GM10266 (cell line): ENCODE measurements around the gene SLC22A14.

Experiments
- DNase-seq: peaks from one replicate; pipeline ENCODE4 v3.0.0; 2012; ENCODE audit errors: extremely low spot score
- TF ChIP-seq, protein P1 (sequence below): IDR thresholded peaks from 2 replicates; pipeline ENCODE4 v1.5.1; 2012; ENCODE audit warnings: mild to moderate bottlenecking, low read depth; ENCODE audit not compliant: control insufficient read depth, insufficient read depth; ENCODE audit errors: missing control alignments

The SLC22A14 gene

DNA sequence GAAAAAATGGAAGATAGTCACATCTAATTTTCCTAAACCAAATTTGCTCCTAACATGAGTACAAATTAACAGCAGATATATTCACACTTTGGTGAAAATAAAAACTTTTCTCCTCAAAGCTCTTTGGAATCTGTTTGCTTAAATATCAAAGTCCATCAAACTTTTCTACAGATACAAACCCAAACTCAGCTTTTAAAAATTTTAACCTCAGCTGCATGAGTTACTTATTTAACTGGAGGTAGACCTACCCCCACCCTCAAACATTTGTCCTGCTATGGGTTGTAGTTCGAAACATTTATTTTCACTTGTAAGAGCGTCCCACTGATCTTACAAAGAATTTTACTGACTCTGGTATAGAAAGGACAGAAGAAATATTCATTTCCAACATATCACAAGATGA, 55.6 kb downstream of the SLC22A14 start:
- TF ChIP-seq, protein P1, sequence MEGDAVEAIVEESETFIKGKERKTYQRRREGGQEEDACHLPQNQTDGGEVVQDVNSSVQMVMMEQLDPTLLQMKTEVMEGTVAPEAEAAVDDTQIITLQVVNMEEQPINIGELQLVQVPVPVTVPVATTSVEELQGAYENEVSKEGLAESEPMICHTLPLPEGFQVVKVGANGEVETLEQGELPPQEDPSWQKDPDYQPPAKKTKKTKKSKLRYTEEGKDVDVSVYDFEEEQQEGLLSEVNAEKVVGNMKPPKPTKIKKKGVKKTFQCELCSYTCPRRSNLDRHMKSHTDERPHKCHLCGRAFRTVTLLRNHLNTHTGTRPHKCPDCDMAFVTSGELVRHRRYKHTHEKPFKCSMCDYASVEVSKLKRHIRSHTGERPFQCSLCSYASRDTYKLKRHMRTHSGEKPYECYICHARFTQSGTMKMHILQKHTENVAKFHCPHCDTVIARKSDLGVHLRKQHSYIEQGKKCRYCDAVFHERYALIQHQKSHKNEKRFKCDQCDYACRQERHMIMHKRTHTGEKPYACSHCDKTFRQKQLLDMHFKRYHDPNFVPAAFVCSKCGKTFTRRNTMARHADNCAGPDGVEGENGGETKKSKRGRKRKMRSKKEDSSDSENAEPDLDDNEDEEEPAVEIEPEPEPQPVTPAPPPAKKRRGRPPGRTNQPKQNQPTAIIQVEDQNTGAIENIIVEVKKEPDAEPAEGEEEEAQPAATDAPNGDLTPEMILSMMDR, result no peak

DNA sequence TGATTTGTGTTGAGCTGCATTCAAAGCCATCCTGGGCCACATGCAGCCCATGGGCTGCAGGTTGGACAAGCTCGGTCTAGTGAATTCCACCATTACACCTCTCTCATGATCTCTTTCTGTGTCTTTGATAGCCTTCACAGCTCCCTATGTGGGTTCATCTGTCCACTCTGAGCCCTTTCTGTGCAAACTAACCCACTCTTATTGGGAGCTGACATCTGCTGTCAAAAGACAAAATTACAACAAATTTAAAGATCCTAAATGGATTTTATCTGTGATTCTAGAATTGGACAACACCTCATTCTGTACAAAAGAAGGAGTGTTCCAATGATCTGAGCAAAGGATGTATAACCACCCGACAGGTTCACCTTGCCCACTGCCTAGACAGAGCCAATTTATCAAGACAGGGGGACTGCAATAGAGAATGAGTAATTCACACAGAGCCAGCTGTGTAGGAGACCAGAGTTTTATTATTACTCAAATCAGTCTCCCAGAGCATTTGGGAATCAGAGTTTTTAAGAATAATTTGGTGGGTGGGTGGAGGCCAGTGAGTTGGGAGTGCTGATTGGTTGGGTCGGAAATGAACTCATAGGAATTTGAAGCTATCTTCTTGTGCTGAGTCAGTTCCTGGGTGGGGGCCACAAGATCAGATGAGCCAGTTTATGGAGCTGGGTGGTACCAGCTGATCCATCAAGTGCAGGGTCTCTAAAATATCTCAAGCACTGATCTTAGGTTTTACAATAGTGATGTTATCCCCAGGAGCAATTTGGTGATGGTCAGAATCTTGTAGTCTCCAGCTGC, 61.9 kb downstream of the SLC22A14 start:
- no peak for DNase-seq
- TF ChIP-seq, protein P1, result no peak

More for the DNA sequence above, 55.6 kb downstream of the SLC22A14 start:
- DNase-seq, result no peak

DNA sequence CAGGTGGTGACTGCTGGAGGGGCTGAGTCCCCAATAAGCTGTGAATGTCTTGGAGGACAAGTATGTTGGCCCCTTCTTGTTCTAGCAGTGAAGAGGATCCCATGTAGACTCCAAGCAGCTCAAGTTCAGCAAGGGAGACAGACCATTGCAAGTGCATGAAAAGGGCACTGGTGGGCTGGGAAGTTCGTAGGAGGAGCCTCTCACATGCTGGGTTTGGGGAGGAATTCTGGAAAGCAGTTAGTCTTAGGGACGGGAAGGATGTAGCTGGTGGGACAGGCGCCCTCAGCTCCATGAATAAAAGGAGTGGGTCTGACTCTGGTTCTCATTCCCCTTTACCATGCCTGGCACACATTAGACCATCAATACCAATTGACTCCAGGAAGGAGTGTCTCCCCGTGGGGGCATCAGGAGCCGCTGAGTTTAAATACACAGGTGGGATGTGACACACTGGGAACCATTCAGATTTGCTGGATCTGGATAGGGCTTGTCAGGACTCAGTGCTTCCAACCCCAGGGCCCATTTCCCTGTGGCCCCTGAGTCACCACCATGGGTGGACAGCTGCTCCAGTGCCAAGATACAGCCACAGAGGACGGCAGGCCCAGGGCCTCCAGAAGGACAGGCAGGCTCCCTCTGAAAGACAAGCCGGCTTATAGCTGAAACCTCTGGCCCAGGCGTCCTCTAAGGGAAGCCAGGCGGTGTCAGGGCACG, 63.9 kb downstream of the SLC22A14 start:
- peak; percentile 24 for DNase-seq
- TF ChIP-seq, protein P1, result no peak

DNA sequence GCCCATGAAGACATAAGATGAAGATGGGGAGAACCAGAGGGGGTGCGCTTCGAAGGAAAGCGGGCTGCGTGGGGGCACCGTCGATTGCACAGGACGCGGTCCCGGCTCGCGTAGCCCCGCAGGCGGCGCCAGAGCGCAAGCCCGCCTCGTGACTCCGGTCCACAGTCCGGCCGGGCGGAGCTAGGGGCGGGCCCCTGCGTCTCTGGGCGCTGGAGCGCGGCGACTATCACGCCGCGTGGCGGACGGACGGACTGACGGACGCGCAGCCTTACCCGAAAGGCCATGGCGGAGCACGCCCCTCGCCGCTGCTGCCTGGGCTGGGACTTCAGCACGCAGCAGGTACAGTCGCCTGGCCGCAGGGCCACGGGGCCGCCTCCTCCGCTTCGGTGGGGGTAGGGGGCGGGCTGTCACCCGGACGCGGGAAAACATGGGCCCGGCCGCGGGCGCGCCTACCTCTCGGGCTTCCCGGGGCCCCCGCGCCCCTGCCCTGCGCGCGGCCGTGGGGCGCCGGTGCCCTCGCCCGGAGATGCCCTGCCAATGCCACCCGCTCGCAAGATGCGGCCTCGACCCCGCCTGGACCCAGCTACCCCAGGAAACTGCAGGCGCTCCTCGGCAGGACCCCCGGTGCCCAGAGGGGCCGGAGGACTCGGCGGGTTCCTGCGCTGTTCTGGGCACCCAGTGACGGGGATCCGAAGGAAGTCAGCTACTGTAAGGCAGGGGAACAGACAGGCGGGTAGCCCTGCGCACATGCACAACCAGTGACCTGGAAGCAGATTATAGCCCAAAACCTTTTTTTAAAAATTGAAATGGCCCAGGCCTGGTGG, 64.7 kb downstream of the SLC22A14 start, which contains the start of gene XYLB:
TSS of gene XYLB (plus strand) at position 199 of the 824 bp plus-strand sequence. CDS start at position 283, 84 bp downstream.
- peak; percentile 92 for DNase-seq
- TF ChIP-seq, protein P1, result peak; percentile 89

DNA sequence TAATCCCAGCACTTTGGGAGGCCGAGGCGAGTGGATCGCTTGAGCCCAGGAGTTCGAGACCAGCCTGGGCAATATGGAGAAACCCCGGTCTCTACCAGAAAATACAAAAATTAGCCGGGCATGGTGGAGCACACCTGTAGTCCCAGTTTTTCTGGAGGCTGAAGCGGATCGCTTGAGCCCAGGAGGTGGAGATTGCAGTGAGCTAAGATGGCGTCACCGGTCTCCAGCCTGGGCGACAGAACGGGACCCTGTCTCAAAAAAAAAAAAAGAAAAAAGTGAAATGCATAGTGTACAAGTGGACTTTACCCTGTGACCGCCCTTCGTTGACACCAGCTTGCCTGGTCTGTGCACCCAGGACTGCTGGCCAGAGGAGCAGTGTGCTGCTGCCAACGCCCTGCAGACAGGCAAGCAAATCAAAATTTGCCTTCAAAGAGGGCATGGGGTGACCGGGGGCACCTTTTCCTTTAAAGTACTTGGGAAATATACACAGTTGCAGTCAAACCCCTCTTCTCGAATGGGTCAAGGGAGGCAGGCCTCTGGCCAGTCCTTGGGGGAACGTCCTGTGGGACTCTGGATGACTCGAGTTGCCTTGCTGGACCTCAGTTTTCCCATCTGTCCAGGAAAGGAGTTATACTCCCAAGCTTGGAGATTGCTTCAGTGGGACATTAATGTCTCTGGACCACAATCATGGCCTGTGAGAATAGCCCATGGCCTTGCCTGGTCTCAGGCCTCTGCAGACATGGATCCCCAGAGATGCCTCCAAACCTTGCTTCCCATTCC, 65.5 kb downstream of the SLC22A14 start:
- TF ChIP-seq, protein P1, result no peak

DNA sequence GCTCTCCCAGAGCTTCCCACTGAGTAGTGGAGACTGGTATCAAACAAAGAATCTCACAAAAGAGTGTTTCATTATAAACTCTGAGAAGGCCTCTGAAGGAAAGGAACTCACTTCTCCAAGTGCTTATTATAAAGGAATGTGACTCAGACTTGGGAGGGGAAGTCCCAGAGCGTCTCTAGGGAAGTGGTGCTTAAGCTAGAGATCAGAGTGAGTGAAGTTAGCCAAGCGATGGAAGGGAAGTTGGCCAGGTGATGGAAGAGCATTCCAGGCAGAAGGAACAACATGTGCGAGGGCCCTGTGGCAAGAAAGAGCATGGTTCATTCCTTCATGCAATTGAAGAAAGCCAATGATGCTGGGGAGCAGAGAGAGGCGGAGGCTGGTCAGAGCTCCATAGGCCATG, 66.8 kb downstream of the SLC22A14 start:
- no peak for DNase-seq
- TF ChIP-seq, protein P1, result no peak

More for the DNA sequence above, 65.5 kb downstream of the SLC22A14 start:
- DNase-seq, result no peak
